Pancreas (tissue), 10 donors: Measurements from ENCODE around the gene PER1. TPM values are rescaled to one million over a fixed set of nuclear protein-coding genes. Genes with fewer than 3 reads are reported as not detected.

Experiments
- ATAC-seq, 4 donors: fragments of 200-7000 bp; cut with Tn5 transposase; one replicate each; pipeline versions ENCODE4 v1.8.0 to v1.9.1; 2020; ENCODE audit warnings: mild to moderate bottlenecking in 4 of 4, moderate library complexity in 4 of 4
- DNase-seq, 6 donors: peaks; one replicate each; pipeline ENCODE4 v3.0.0-alpha.2; 2020
- FAIRE-seq: peaks from 2 replicates; lab custom pipeline; 2012; peaks lifted over from hg19 to GRCh38; lab: Jason Lieb, UNC
- H3K27ac ChIP-seq, 4 donors: fragments of 200-600 bp; sonication (generic); 1 replicate in 3 of 4; 2 replicates in 1 of 4; pipeline versions ENCODE4 v1.5.0 to v1.8.0; 2020
- H3K27me3 ChIP-seq, 4 donors: fragments of 200-600 bp; one replicate each; pipeline ENCODE4 v1.8.0; 2021
- H3K36me3 ChIP-seq, 3 donors: fragments of 200-600 bp; sonication (generic) in 1 of 3; one replicate each; pipeline versions ENCODE4 v1.5.0 to v1.8.0; 2020 to 2021
- H3K4me1 ChIP-seq, 3 donors: fragments of 200-600 bp; one replicate each; pipeline ENCODE4 v1.8.0; 2021
- H3K4me3 ChIP-seq, 4 donors: fragments of 200-600 bp; sonication (generic) in 2 of 4; one replicate each; pipeline versions ENCODE4 v1.5.0 to v1.8.0; 2020 to 2021
- H3K9me3 ChIP-seq, 4 donors: fragments of 200-600 bp; one replicate each; pipeline ENCODE4 v1.8.0; 2021
- CTCF ChIP-seq, 4 donors: fragments of 200-600 bp; sonication (generic) in 3 of 4; IDR thresholded peaks; one replicate each; pipeline versions ENCODE4 v1.5.0 to v1.8.0; 2021; ENCODE audit warnings: antibody characterized with exemption in 4 of 4
- WGBS, 2 donors: extraction: QIAGEN DNeasy Blood & Tissue Kit; methylation state at CpG; one replicate each; pipeline ENCODE4 v1.1.7; 2013; 5-methylcytosine and 5-hydroxymethylcytosine counted together
- intact Hi-C, 3 donors: fragments of 100-400 bp; cut with DNase I; formaldehyde crosslinking; loops; one replicate each; pipeline versions ENCODE4 v1.11.1 to v1.14.2; 2022
- polyA plus RNA-seq, 2 donors: library from polyadenylated mRNA; stranded (reverse); fragments of 200-250 nt; gene quantifications; one replicate each; pipeline ENCODE4 v1.2.3, GENCODE V29; 2013
- total RNA-seq, 6 donors: library from RNA; stranded (reverse); fragmentation: NEBNext Ultra II Directional in 4 of 6; extraction: Animal tissue kit (Norgen Biotek cat#: 25700) in 4 of 6; gene quantifications; one replicate each; pipeline versions ENCODE4 v1.2.1 to v1.2.4, GENCODE V29; 2021 to 2023
- donor health status: healthy with polysubstance abuse.
- donor health status: DM: no; HTN: no; CAD: no; lungs with moderate emphysema.
- donor health status: DM: no; HTN: no; CAD: no.
- donor health status: control.
- donor health status: control.
- donor health status: Bipolar disorder and iron deficiency.
- donor health status: DM: yes; HTN: yes; CAD: no.
- donor health status: DM: no; HTN: no; CAD: no.
- donor health status: DM: no; HTN: no; CAD: no.
- donor health status: DM: yes; HTN: yes; CAD: no.

Gene PER1
- total and polyA plus RNA-seq, 8 donors, result 17.5 to 158 (median 95.1) TPM

- Histone ChIP-seq H3K4me1 (peaks cover 11 to 31% (median 13%) of the 10 kb centered on the region in 3 donors), H3K27ac (peak overlapping the region in 2 of 4 donors; percentile 99), H3K36me3 (peaks cover 8 to 58% (median 44%) of the 10 kb centered on the region in 3 donors), H3K27me3 (no peaks in the 10 kb centered on the region), H3K4me3 (peak overlapping the region in 3 of 4 donors; percentile 56 to 65 (median 61)), H3K9me3 (no peaks in the 10 kb centered on the region)
- no peak for ATAC-seq
- no peak for FAIRE-seq
- DNase-seq, result peak in 4 of 6 donors; percentile 16 to 79 (median 43)
- no peak for TF ChIP-seq CTCF (IDR thresholded peaks at IDR 0.05)
- 78 to 87% methylated on average over 18 of the region's 18 CpGs for WGBS, 2 donors
- intact Hi-C loops, result no loop called here
Observed at GRCh38 chr17:8150194-8151119, 1.7 kb downstream of the PER1 start.

DNA sequence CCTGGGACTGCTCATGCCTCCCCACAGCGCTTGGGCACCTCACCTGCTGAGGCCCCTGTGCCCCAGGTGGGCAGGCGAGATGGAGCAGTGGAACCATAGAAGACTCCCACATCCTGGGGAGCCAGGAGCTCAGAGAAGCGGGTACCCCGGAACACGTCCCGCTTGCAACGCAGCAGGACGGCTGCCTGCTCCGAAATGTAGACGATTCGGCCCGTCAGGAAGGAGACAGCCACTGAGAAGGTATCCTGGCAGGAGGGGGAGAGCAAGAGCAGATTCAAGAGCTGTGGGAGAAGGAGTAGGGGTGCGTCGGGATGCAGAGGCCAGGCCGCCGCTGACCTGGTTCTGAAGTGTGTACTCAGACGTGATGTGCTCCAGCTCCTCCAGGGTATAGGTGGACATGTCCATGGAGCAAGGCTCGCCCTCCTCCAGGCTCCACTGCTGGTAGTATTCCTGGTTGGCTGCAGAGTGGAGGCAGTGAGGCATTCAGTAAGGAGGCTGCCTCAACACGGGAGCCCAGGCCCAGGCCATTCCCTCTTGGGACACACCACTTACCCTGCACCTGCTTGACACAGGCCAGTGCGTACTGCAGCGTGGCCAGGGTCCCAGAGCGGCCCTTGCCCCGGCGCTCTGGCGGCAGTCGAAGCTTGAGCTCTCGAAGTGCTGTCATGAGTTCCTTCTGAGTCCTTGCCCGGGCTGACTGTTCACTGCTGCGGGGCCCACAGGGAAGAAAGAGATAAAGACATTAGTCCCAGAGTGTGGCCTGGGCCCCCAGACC is 2.6 kb downstream of the PER1 start:
- DNase-seq (peak in 3 of 6 donors; percentile 31 to 76 (median 40)), ATAC-seq (no peak), FAIRE-seq (no peak)
- no peak overlapping the region for H3K27ac ChIP-seq
- H3K36me3 ChIP-seq, result peaks cover 8 to 67% (median 52%) of the 10 kb centered on the region in 3 donors
- no peaks in the 10 kb centered on the region for H3K9me3 ChIP-seq
- TF ChIP-seq CTCF (IDR thresholded peaks at IDR 0.05), result no peak
- H3K4me1 ChIP-seq, result peaks cover 11 to 23% (median 13%) of the 10 kb centered on the region in 3 donors
- H3K4me3 ChIP-seq, result no peak overlapping the region
- H3K27me3 ChIP-seq, result no peaks in the 10 kb centered on the region
- intact Hi-C loops, result no loop called here
- WGBS, 2 donors, result 92 to 96% methylated on average over 29 of the region's 29 CpGs

- FAIRE-seq (no peak), ATAC-seq (no peak), DNase-seq (peak in 2 of 6 donors; percentile 41 to 66)
- Histone ChIP-seq H3K4me3 (no peak overlapping the region), H3K27me3 (no peaks in the 10 kb centered on the region), H3K27ac (no peak overlapping the region), H3K9me3 (no peaks in the 10 kb centered on the region), H3K36me3 (peaks cover 8 to 77% (median 62%) of the 10 kb centered on the region in 3 donors), H3K4me1 (peaks cover 11 to 22% (median 12%) of the 10 kb centered on the region in 3 donors)
- intact Hi-C loops, result no loop called here
- WGBS, 2 donors, result 87 to 90% methylated on average over 13 of the region's 13 CpGs
- TF ChIP-seq CTCF (IDR thresholded peaks at IDR 0.05), result no peak
Observed at GRCh38 chr17:8148560-8148959, 3.6 kb downstream of the PER1 start.

DNA sequence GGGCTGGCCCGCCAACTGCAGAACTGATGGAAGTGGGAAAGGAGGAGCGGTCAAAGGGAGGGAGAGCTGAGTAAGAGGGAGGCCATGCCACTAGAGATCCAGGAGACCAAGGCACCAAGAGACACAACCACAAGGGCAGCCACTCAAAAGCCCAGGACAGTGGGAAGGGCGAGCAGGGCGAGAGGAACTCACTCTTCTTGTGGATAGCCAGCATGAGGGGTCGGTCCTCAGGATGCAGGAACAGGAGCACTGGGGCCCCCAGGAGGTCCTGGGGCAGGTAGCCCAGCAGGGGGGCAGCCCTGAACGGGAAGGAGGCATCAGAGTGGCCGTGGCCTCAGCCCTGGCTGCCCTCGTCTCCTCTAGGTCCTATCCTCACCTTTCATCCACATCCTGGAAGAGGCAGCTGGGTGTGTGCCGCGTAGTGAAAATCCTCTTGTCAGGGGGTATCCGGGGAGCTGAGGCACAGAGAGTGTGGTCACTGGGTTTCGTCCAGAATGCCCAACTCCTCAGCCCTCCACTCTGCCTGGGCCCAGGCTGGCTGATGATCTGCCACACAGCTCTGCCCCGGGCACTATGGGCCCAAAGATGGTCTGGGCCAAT is 4.3 kb downstream of the PER1 start:
- Histone ChIP-seq H3K4me3 (no peak overlapping the region), H3K27me3 (no peaks in the 10 kb centered on the region), H3K36me3 (peaks cover 8 to 78% (median 69%) of the 10 kb centered on the region in 3 donors), H3K27ac (no peak overlapping the region), H3K9me3 (no peaks in the 10 kb centered on the region), H3K4me1 (peaks cover 5 to 16% (median 6%) of the 10 kb centered on the region in 3 donors)
- ATAC-seq (no peak), DNase-seq (peak in 2 of 6 donors; percentile 39 to 62), FAIRE-seq (no peak)
- no peak for TF ChIP-seq CTCF (IDR thresholded peaks at IDR 0.05)
- 87 to 89% methylated on average over 13 of the region's 13 CpGs for WGBS, 2 donors
- intact Hi-C loops, result no loop called here
